K562 (cell line): ENCODE measurements around the gene CLCN6. TPM values are rescaled to one million over a fixed set of nuclear protein-coding genes. Genes with fewer than 3 reads are reported as not detected.
A peak's percentile ranks its signal among the peaks of the same experiment; 100 is the strongest.

Experiments
- DMBX1 ChIP-seq: fragments of 250-450 bp; sonication (Bioruptor Pico); IDR thresholded peaks from 2 replicates; pipeline ENCODE4 v1.8.0; 2022; ENCODE audit warnings: inconsistent platforms, mild to moderate bottlenecking, moderate library complexity, borderline replicate concordance
- E2F6 ChIP-seq, 2 experiments: IDR thresholded peaks; 2 replicates each; pipeline ENCODE4 v1.6.1; 2011; ENCODE audit warnings: borderline replicate concordance in 1 of 2, control low read depth in 1 of 2, low read depth in 1 of 2, low read length in 1 of 2, mild to moderate bottlenecking in 1 of 2, mixed read lengths in 1 of 2, moderate library complexity in 1 of 2; ENCODE audit not compliant: insufficient read depth in 1 of 2, insufficient read length in 1 of 2, poor library complexity in 1 of 2, severe bottlenecking in 1 of 2; ENCODE audit errors: extremely low read depth in 1 of 2
- ESRRA ChIP-seq: fragments of 450-650 bp; IDR thresholded peaks from 2 replicates; pipeline ENCODE4 v1.6.1; 2014; ENCODE audit warnings: low read depth, mild to moderate bottlenecking, moderate library complexity, borderline replicate concordance
- FOXK1 ChIP-seq: sonication (generic); formaldehyde crosslinking; IDR thresholded peaks from 2 replicates; pipeline ENCODE4 v1.8.0; 2022; ENCODE audit warnings: missing genetic modification reagents, mild to moderate bottlenecking, borderline replicate concordance
- NRF1 ChIP-seq, 2 experiments: fragments of 450-650 bp; IDR thresholded peaks in 1 of 2; conservative IDR thresholded peaks in 1 of 2; 2 replicates each; pipeline ENCODE4 v1.6.1; 2014; ENCODE audit warnings: mild to moderate bottlenecking in 2 of 2
- SMARCA5 ChIP-seq: fragments of 450-650 bp; IDR thresholded peaks from 2 replicates; pipeline ENCODE4 v1.6.1; 2016
- TAF7 ChIP-seq: fragments of 450-650 bp; IDR thresholded peaks from 2 replicates; pipeline ENCODE4 v1.6.1; 2016; ENCODE audit warnings: missing genetic modification characterization, missing compliant biosample characterization
- ZNF239 ChIP-seq: fragments of 250-450 bp; sonication (Bioruptor Pico); IDR thresholded peaks from 2 replicates; pipeline ENCODE4 v1.4.0; 2020; ENCODE audit warnings: mild to moderate bottlenecking
- ZNF318 ChIP-seq, 2 experiments: fragments of 450-650 bp; IDR thresholded peaks; 2 replicates each; pipeline ENCODE4 v1.6.1; 2016; ENCODE audit warnings: mild to moderate bottlenecking in 2 of 2, borderline replicate concordance in 1 of 2, low read depth in 1 of 2, moderate library complexity in 1 of 2
- ZNF408 ChIP-seq: fragments of 250-450 bp; sonication (Bioruptor Pico); IDR thresholded peaks from 2 replicates; pipeline ENCODE4 v1.4.0; 2020; ENCODE audit warnings: low read depth, mild to moderate bottlenecking, moderate library complexity
- polyA plus RNA-seq, 8 experiments: library from polyadenylated mRNA; depleted of rRNA in 4 of 8; stranded (reverse) in 5 of 8; unstranded in 3 of 8; fragments of >200 nt; fragmentation: Nextera tagmentation in 2 of 8; fragmentation: Illumina TruSeq in 1 of 8; extraction: Ambion mirVana in 2 of 8; extraction: Trizol in 1 of 8; gene quantifications; 2 replicates each; pipeline versions ENCODE4 v1.2.1 to v1.2.3, GENCODE V29; 2011 to 2014; ENCODE audit warnings: inconsistent platforms in 1 of 8, missing spikeins in 1 of 8
- total RNA-seq, 7 experiments: library from RNA; depleted of rRNA in 6 of 7; stranded (reverse); fragments of >200 nt in 6 of 7; fragmentation: Illumina TruSeq in 2 of 7; extraction: Trizol in 2 of 7; gene quantifications; 2 replicates each; pipeline versions ENCODE4 v1.2.1 to v1.2.3, GENCODE V29; 2011 to 2021; ENCODE audit warnings: low replicate concordance in 1 of 7
- TF ChIP-seq, protein P1 (sequence below): sonication (generic); formaldehyde crosslinking; IDR thresholded peaks from 2 replicates; pipeline ENCODE4 v1.8.0; 2023; ENCODE audit warnings: missing genetic modification reagents, mild to moderate bottlenecking, borderline replicate concordance

The CLCN6 gene
- total and polyA plus RNA-seq, 9 of the 15 experiments (the other 6 are each of a cell fraction or from before 2014, with no cell fraction given): 2.0 to 21.8 (median 13.6) TPM

DNA sequence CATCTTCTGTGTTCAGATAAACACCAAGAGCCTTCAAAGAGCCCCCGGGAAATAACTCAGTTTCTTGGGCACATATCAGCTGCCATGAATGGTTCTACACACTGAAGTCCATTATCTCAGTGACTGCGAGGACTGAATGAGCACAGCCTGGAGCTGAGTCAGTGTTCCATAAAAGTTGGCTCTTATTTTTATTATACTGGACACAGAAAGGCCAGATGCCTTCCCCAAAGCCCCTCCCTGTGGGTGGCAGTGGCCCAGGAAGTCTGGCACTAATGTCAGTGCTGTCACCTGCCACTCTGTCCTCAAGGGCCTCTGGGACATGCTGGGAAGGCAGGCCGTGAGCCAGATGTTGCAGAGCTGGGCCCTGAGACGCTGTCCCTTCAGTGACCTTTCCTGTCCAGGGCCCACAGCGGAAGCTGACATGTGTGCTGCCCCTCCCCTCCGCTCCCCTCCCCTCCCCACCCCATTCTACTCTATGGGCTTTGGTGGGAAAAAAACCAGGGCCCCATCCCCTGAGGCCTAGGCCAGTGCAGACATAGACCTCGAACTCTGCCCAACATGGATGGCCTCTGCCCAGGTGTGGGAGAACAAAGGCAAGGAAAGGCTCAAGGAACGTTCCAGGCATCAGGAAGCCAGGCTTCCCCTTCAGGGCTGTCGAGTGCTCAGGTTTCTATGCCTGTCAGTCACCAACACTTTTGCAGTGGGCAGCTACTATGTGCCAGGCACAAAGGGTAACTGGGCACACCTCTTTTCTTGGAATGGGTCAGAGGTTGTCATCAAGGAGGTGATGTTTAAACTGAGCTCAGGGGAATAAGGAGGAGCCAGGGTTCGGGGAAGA lies 75.1 kb downstream of the CLCN6 start (continued):
- TF ChIP-seq ZNF318 (IDR thresholded peaks at IDR 0.05; ENCODE audit: borderline replicate concordance in 1 of 2, low read depth in 1 of 2) (no peak), FOXK1 (no peak), ZNF239 (no peak), ZNF408 (no peak), TAF7 (tag) (no peak), NRF1 (conservative IDR thresholded peaks at IDR 0.05 in 1 of 2, IDR thresholded peaks at IDR 0.05 in 1 of 2) (peak; percentile 10 to 28; a peak in 1 of 4 replicates), E2F6 (IDR thresholded peaks at IDR 0.05; ENCODE audit: borderline replicate concordance in 1 of 2, extremely low read depth in 1 of 2, insufficient read depth in 1 of 2, insufficient read length in 1 of 2, low read depth in 1 of 2, low read length in 1 of 2, poor library complexity in 1 of 2, severe bottlenecking in 1 of 2) (peak in 1 of 2 experiments; percentile 78), SMARCA5 (no peak), ESRRA (peak; percentile 81), DMBX1 (peak; percentile 96)
- TF ChIP-seq, protein P1, sequence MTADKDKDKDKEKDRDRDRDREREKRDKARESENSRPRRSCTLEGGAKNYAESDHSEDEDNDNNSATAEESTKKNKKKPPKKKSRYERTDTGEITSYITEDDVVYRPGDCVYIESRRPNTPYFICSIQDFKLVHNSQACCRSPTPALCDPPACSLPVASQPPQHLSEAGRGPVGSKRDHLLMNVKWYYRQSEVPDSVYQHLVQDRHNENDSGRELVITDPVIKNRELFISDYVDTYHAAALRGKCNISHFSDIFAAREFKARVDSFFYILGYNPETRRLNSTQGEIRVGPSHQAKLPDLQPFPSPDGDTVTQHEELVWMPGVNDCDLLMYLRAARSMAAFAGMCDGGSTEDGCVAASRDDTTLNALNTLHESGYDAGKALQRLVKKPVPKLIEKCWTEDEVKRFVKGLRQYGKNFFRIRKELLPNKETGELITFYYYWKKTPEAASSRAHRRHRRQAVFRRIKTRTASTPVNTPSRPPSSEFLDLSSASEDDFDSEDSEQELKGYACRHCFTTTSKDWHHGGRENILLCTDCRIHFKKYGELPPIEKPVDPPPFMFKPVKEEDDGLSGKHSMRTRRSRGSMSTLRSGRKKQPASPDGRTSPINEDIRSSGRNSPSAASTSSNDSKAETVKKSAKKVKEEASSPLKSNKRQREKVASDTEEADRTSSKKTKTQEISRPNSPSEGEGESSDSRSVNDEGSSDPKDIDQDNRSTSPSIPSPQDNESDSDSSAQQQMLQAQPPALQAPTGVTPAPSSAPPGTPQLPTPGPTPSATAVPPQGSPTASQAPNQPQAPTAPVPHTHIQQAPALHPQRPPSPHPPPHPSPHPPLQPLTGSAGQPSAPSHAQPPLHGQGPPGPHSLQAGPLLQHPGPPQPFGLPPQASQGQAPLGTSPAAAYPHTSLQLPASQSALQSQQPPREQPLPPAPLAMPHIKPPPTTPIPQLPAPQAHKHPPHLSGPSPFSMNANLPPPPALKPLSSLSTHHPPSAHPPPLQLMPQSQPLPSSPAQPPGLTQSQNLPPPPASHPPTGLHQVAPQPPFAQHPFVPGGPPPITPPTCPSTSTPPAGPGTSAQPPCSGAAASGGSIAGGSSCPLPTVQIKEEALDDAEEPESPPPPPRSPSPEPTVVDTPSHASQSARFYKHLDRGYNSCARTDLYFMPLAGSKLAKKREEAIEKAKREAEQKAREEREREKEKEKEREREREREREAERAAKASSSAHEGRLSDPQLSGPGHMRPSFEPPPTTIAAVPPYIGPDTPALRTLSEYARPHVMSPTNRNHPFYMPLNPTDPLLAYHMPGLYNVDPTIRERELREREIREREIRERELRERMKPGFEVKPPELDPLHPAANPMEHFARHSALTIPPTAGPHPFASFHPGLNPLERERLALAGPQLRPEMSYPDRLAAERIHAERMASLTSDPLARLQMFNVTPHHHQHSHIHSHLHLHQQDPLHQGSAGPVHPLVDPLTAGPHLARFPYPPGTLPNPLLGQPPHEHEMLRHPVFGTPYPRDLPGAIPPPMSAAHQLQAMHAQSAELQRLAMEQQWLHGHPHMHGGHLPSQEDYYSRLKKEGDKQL (CRISPR knock-in tag): no peak
